ENCODE measurements around the gene NYAP2. TPM values are rescaled to one million over a fixed set of nuclear protein-coding genes. Genes with fewer than 3 reads are reported as not detected.

Gene NYAP2
- total RNA-seq, 1 donor from 2014 or later = not detected

GRCh38 chr2:225434014-225434413 is 34.5 kb downstream of the NYAP2 start:
- Mint-ChIP-seq H3K4me3 (ENCODE audit: unreplicated experiment) (no peak overlapping the region), H3K4me1 (ENCODE audit: unreplicated experiment) (peaks cover 8% of the 10 kb centered on the region)

GRCh38 chr2:225437319-225437718 is 37.8 kb downstream of the NYAP2 start:
- H3K27me3 Mint-ChIP-seq (ENCODE audit: unreplicated experiment) = peaks cover 3% of the 10 kb centered on the region
- no peak overlapping the region for H3K4me3 Mint-ChIP-seq (ENCODE audit: unreplicated experiment)
- H3K4me1 Mint-ChIP-seq (ENCODE audit: unreplicated experiment) = peaks cover 8% of the 10 kb centered on the region
- H3K36me3 Mint-ChIP-seq (ENCODE audit: low read depth, unreplicated experiment) = no peaks in the 10 kb centered on the region
- no peak for DNase-seq (ENCODE audit: low spot score)
- H3K27ac Mint-ChIP-seq (ENCODE audit: unreplicated experiment) = no peak overlapping the region
- no peaks in the 10 kb centered on the region for H3K9me3 Mint-ChIP-seq (ENCODE audit: unreplicated experiment)
- TF ChIP-seq CTCF (IDR thresholded peaks at IDR 0.05; ENCODE audit: unreplicated experiment) = no peak

More at GRCh38 chr2:225434014-225434413, 34.5 kb downstream of the NYAP2 start:
- H3K36me3 Mint-ChIP-seq (ENCODE audit: low read depth, unreplicated experiment) = no peaks in the 10 kb centered on the region
- no peak for TF ChIP-seq CTCF (IDR thresholded peaks at IDR 0.05; ENCODE audit: unreplicated experiment)
- H3K9me3 Mint-ChIP-seq (ENCODE audit: unreplicated experiment) = no peaks in the 10 kb centered on the region
- peaks cover 2% of the 10 kb centered on the region for H3K27me3 Mint-ChIP-seq (ENCODE audit: unreplicated experiment)
- DNase-seq (ENCODE audit: low spot score) = no peak
- H3K27ac Mint-ChIP-seq (ENCODE audit: unreplicated experiment) = no peak overlapping the region

- Mint-ChIP-seq H3K27me3 (ENCODE audit: unreplicated experiment) (peaks cover 3% of the 10 kb centered on the region), H3K4me1 (ENCODE audit: unreplicated experiment) (peaks cover 8% of the 10 kb centered on the region), H3K9me3 (ENCODE audit: unreplicated experiment) (no peaks in the 10 kb centered on the region), H3K36me3 (ENCODE audit: low read depth, unreplicated experiment) (no peaks in the 10 kb centered on the region), H3K27ac (ENCODE audit: unreplicated experiment) (no peak overlapping the region), H3K4me3 (ENCODE audit: unreplicated experiment) (no peak overlapping the region)
- no peak for DNase-seq (ENCODE audit: low spot score)
- TF ChIP-seq CTCF (IDR thresholded peaks at IDR 0.05; ENCODE audit: unreplicated experiment) = no peak
Measured at GRCh38 chr2:225438248-225438647, 38.7 kb downstream of the NYAP2 start.

- TF ChIP-seq CTCF (IDR thresholded peaks at IDR 0.05; ENCODE audit: unreplicated experiment) = no peak
- H3K36me3 Mint-ChIP-seq (ENCODE audit: low read depth, unreplicated experiment) = no peaks in the 10 kb centered on the region
- DNase-seq (ENCODE audit: low spot score) = no peak
- no peak overlapping the region for H3K27ac Mint-ChIP-seq (ENCODE audit: unreplicated experiment)
- H3K27me3 Mint-ChIP-seq (ENCODE audit: unreplicated experiment) = no peaks in the 10 kb centered on the region
- no peaks in the 10 kb centered on the region for H3K9me3 Mint-ChIP-seq (ENCODE audit: unreplicated experiment)
- no peak overlapping the region for H3K4me3 Mint-ChIP-seq (ENCODE audit: unreplicated experiment)
- peaks cover 20% of the 10 kb centered on the region for H3K4me1 Mint-ChIP-seq (ENCODE audit: unreplicated experiment)
Measured at GRCh38 chr2:225452677-225453076, 53.2 kb downstream of the NYAP2 start.

- no peak for TF ChIP-seq CTCF (IDR thresholded peaks at IDR 0.05; ENCODE audit: unreplicated experiment)
- Mint-ChIP-seq H3K27me3 (ENCODE audit: unreplicated experiment) (no peaks in the 10 kb centered on the region), H3K36me3 (ENCODE audit: low read depth, unreplicated experiment) (no peaks in the 10 kb centered on the region), H3K4me3 (ENCODE audit: unreplicated experiment) (no peak overlapping the region), H3K9me3 (ENCODE audit: unreplicated experiment) (no peaks in the 10 kb centered on the region), H3K4me1 (ENCODE audit: unreplicated experiment) (peaks cover 25% of the 10 kb centered on the region), H3K27ac (ENCODE audit: unreplicated experiment) (no peak overlapping the region)
- DNase-seq (ENCODE audit: low spot score) = no peak
Measured at GRCh38 chr2:225454412-225454811, 54.9 kb downstream of the NYAP2 start.

Measured in endothelial cell (in vitro differentiated cells).